GM19328 (cell line): ENCODE results near the gene CD109.
"Not testable (repeated sequence)": the region's sequence is repeated elsewhere in the genome, so short reads cannot be mapped to it uniquely, and the experiment has no call there.

Experiments used
- ATAC-seq: cut with Tn5 transposase; IDR thresholded peaks from one replicate; pipeline ENCODE4 v1.9.1; 2021; ENCODE audit warnings: mild to moderate bottlenecking, moderate library complexity; ENCODE audit not compliant: unreplicated experiment

CD109 gene

GRCh38 chr6:73851048-73851447 is 155.0 kb downstream of the CD109 start:
- not testable (repeated sequence) for ATAC-seq

- no peak for ATAC-seq
Observed at GRCh38 chr6:73854998-73855718, 159.2 kb downstream of the CD109 start.

GRCh38 chr6:73857341-73857890 is 161.4 kb downstream of the CD109 start:
- no peak for ATAC-seq

GRCh38 chr6:73858376-73858775 is 162.4 kb downstream of the CD109 start:
- no peak for ATAC-seq

- no peak for ATAC-seq
Observed at GRCh38 chr6:73860303-73860702, 164.3 kb downstream of the CD109 start.

GRCh38 chr6:73866305-73866704 is 170.3 kb downstream of the CD109 start:
- ATAC-seq: no peak

GRCh38 chr6:73867411-73867810 is 171.4 kb downstream of the CD109 start:
- no peak for ATAC-seq

GRCh38 chr6:73870907-73871306 is 174.9 kb downstream of the CD109 start:
- no peak for ATAC-seq

- no peak for ATAC-seq
Observed at GRCh38 chr6:73873081-73873480, 177.1 kb downstream of the CD109 start.
